GM23338 (cell line): ENCODE results near the gene KLF11.

Source experiments
- CTCF ChIP-seq, 2 experiments: fragments of 200-600 bp in 1 of 2; sonication (generic) in 1 of 2; conservative IDR thresholded peaks; 2 replicates each; pipeline versions ENCODE4 v1.5.1 to v1.6.1; 2016 to 2017; ENCODE audit warnings: antibody characterized with exemption in 2 of 2, low read depth in 2 of 2, mild to moderate bottlenecking in 2 of 2, moderate library complexity in 1 of 2
- EZH2phosphoT487 ChIP-seq: fragments of 200-600 bp; sonication (generic); IDR thresholded peaks from one replicate; pipeline ENCODE4 v1.8.1; 2018; ENCODE audit warnings: antibody characterized with exemption; ENCODE audit not compliant: unreplicated experiment
- POLR2AphosphoS5 ChIP-seq: IDR thresholded peaks from 2 replicates; pipeline ENCODE4 v1.6.1; 2016; ENCODE audit warnings: antibody characterized with exemption, low read depth

DNA sequence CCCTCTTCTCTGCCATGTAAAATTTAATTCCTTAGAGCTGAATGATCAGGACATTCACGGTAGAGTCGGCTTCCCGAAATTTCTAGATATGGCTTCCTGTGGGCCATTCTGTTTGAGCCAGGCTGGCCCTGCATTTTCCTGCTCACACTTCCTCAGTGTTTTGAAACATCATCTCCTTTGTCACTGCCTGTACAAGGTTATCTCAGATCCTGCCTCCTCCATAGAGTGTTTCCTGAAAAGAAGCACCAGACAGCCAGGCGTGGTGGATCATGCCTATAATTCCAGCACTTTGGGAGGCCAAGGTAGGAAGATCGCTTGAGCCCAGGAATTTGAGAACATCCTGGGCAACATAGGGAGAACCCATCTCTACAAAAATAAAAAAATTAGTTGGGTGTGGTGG is 48.3 kb upstream of the KLF11 start:
- TF ChIP-seq EZH2phosphoT487 (no peak), CTCF (conservative IDR thresholded peaks at IDR 0.05; ENCODE audit: low read depth in 2 of 2) (no peak), POLR2AphosphoS5 (no peak)
